ENCODE results near the gene DYNC1LI1. TPM values are rescaled to one million over a fixed set of nuclear protein-coding genes. Genes with fewer than 3 reads are reported as not detected.

Gene DYNC1LI1
- total and polyA plus RNA-seq, 2 of the 4 experiments (the other 2 are of a cell fraction): 25.2 to 30.8 TPM

- no peak overlapping the region for H2BK20ac ChIP-seq (ENCODE audit: low read depth, low read length)
- WGBS, 2 experiments (ENCODE audit: extremely low coverage in 2 of 2, insufficient read length in 1 of 2): no CpG with 5 or more reads among the region's 2 CpGs
Measured at GRCh38 chr3:32597656-32598055, 27.0 kb upstream of the DYNC1LI1 start.

More at GRCh38 chr3:32597656-32598055, 27.0 kb upstream of the DYNC1LI1 start:
- H2BK120ac ChIP-seq (ENCODE audit: low read depth, low read length): no peak overlapping the region
- H3K18ac ChIP-seq (ENCODE audit: low read depth, low read length): no peak overlapping the region
- H4K20me1 ChIP-seq (ENCODE audit: insufficient read depth, low read length): no peaks in the 10 kb centered on the region
- H3K14ac ChIP-seq (replicated peaks; ENCODE audit: low read depth, low read length): no peak overlapping the region
- H2AFZ ChIP-seq (replicated peaks; ENCODE audit: low read length, poor library complexity): no peak overlapping the region
- ChIA-PET POLR2A (ENCODE audit: unreplicated experiment) (no interaction called here), CTCF (no interaction called here)
- H3K4ac ChIP-seq (ENCODE audit: low read depth, low read length): no peak overlapping the region
- dilution Hi-C loops (cut with HindIII; ENCODE audit: low sequenced_read_pairs, unreplicated experiment): no loop called here
- H3K27me3 ChIP-seq (ENCODE audit: control insufficient read depth, insufficient read depth, low read length): no peaks in the 10 kb centered on the region
- H3K56ac ChIP-seq (ENCODE audit: extremely low read depth, insufficient read depth, low read length): no peak overlapping the region
- no peaks in the 10 kb centered on the region for H3K9me3 ChIP-seq (ENCODE audit: control insufficient read depth, insufficient read depth, low read length)
- H4K5ac ChIP-seq (ENCODE audit: low read depth, low read length): no peak overlapping the region
- H3K23ac ChIP-seq (ENCODE audit: low read depth, low read length): no peak overlapping the region
- H4K8ac ChIP-seq (ENCODE audit: low read depth in 2 of 2, low read length in 2 of 2): no peak overlapping the region
- TF ChIP-seq CTCF (conservative IDR thresholded peaks at IDR 0.05; ENCODE audit: low read depth, low read length) (no peak), NFE2L2 (IDR thresholded peaks at IDR 0.05; ENCODE audit: low read depth, low read length) (no peak), MAFK (IDR thresholded peaks at IDR 0.05; ENCODE audit: low read depth, low read length) (no peak), SMC3 (IDR thresholded peaks at IDR 0.05; ENCODE audit: low read depth, low read length) (no peak), RFX5 (IDR thresholded peaks at IDR 0.05; ENCODE audit: low read depth, low read length) (no peak), RCOR1 (IDR thresholded peaks at IDR 0.05; ENCODE audit: insufficient replicate concordance, low read length) (no peak), BHLHE40 (IDR thresholded peaks at IDR 0.05; ENCODE audit: low read depth, low read length) (no peak)
- H2AK5ac ChIP-seq (ENCODE audit: low read depth, low read length): no peak overlapping the region
- no peak overlapping the region for H3K9ac ChIP-seq (ENCODE audit: low read depth, low read length)
- H3K4me3 ChIP-seq (ENCODE audit: insufficient read depth, low read depth, low read length): no peak overlapping the region
- in situ Hi-C loops (cut with MboI; ENCODE audit: low sequenced_read_pairs): no loop called here
- no peak overlapping the region for H2BK5ac ChIP-seq (ENCODE audit: low read depth, low read length, poor library complexity, severe bottlenecking)
- H4K91ac ChIP-seq (ENCODE audit: insufficient read depth, low read depth, low read length): no peak overlapping the region
- BruUV-seq (replicated peaks): no TSS peak
- no peak overlapping the region for H3K4me2 ChIP-seq (ENCODE audit: low read depth, low read length)
- H2BK15ac ChIP-seq (ENCODE audit: low read depth, low read length): no peak overlapping the region
- intact Hi-C loops (cut with micrococcal nuclease): no loop called here
- no peak for DNase-seq
- H3K79me1 ChIP-seq (ENCODE audit: low read depth in 1 of 2, low read length in 2 of 2): no peaks in the 10 kb centered on the region
- 0 out of 2 replicates have a peak, but pooled peaks cover 9% of the 10 kb centered on the region for H3K9me1 ChIP-seq (ENCODE audit: insufficient read depth, low read length)
- H3K27ac ChIP-seq (ENCODE audit: insufficient read depth, low read length): no peak overlapping the region
- peaks cover 4% of the 10 kb centered on the region; the same call in 1 of the 2 replicates for H3K4me1 ChIP-seq (ENCODE audit: control insufficient read depth, insufficient read depth, low read length)
- no peak for ATAC-seq (ENCODE audit: low read depth)
- no peak overlapping the region for H2AK9ac ChIP-seq (replicated peaks; ENCODE audit: low read depth, low read length, poor library complexity)
- H3K36me3 ChIP-seq (ENCODE audit: control insufficient read depth, insufficient read depth, low read length): no peaks in the 10 kb centered on the region

All from IMR-90 (cell line).